Measurements from ENCODE around the gene ATP9B. TPM values are rescaled to one million over a fixed set of nuclear protein-coding genes. Genes with fewer than 3 reads are reported as not detected.
A peak's percentile ranks its signal among the peaks of the same experiment; 100 is the strongest.

The ATP9B gene
- total RNA-seq, result 10 to 100 TPM; 40.6 to 58.4 (median 50.5) TPM
- polyA plus RNA-seq, result 10 to 100 TPM in 1 of 3 donors, 1 to 10 TPM in 2; 7.5 to 11.0 (median 8.1) TPM
- long read RNA-seq, donor 1, result 0 reads
- long read RNA-seq, donor 2, result 0 reads

GRCh38 chr18:79068937-79069716, at the start of gene ATP9B:
Gene ATP9B (plus strand): TSS chr18:79069394. CDS start chr18:79069411, 17 bp downstream.
- peak; percentile 99 for DNase-seq
- WGBS, 5 donors, result 0 to 1% (median 1%) methylated on average over 66 to 112 of the region's 112 CpGs
- Histone ChIP-seq H3K27me3 (replicated peaks in 1 of 7) (no peaks in the 10 kb centered on the region), H3K27ac (peak within 1 kb of the TSS; percentile 93 to 98 (median 96)), H3K4me1 (peaks cover 11 to 43% (median 22%) of the 10 kb centered on the region in 6 donors), H3K4me3 (peak within 1 kb of the TSS; percentile 71 to 98 (median 88)), H3K9me3 (peaks cover 0 to 15% (median 0%) of the 10 kb centered on the region in 8 donors), H3K36me3 (peaks cover 0 to 11% (median 0%) of the 10 kb centered on the region in 6 donors)
- peak; percentile 91 to 95 (median 94) for TF ChIP-seq POLR2AphosphoS5 (IDR thresholded peaks at IDR 0.05)
- TF ChIP-seq POLR2A (IDR thresholded peaks at IDR 0.05), result peak in 2 of 3 donors; percentile 21 to 26
- TF ChIP-seq CTCF (IDR thresholded peaks at IDR 0.05 in 8 of 11, conservative IDR thresholded peaks at IDR 0.05 in 3 of 11), result peak in 8 of 11 experiments; percentile 20 to 68 (median 36)
- intact Hi-C loops (cut with DNase I; ENCODE audit: low total_unique reads), result no loop called here

- no peaks in the 10 kb centered on the region for H3K36me3 ChIP-seq
- intact Hi-C loops (cut with DNase I; ENCODE audit: low total_unique reads), result no loop called here
- no peak overlapping the region for H3K4me3 ChIP-seq
- WGBS, 5 donors, result 71 to 82% (median 79%) methylated on average over 7 of the region's 7 CpGs
- TF ChIP-seq CTCF (IDR thresholded peaks at IDR 0.05 in 8 of 11, conservative IDR thresholded peaks at IDR 0.05 in 3 of 11), result no peak
- DNase-seq, result no peak
- H3K9me3 ChIP-seq, result peaks cover 0 to 11% (median 0%) of the 10 kb centered on the region in 8 donors
- no peak overlapping the region for H3K27ac ChIP-seq
- no peaks in the 10 kb centered on the region for H3K4me1 ChIP-seq
- peaks cover 0 to 33% (median 0%) of the 10 kb centered on the region in 7 donors for H3K27me3 ChIP-seq (replicated peaks in 1 of 7)
Measured at GRCh38 chr18:79019881-79020280, 49.3 kb upstream of the ATP9B start.

- WGBS, 5 donors, result 92 to 97% (median 93%) methylated on average over 23 to 25 of the region's 25 CpGs
- no peaks in the 10 kb centered on the region for H3K36me3 ChIP-seq
- peaks cover 0 to 25% (median 13%) of the 10 kb centered on the region in 8 donors for H3K9me3 ChIP-seq
- peaks cover 0 to 26% (median 0%) of the 10 kb centered on the region in 7 donors for H3K27me3 ChIP-seq (replicated peaks in 1 of 7)
- DNase-seq, result no peak
- no peak overlapping the region for H3K27ac ChIP-seq
- no peak overlapping the region for H3K4me3 ChIP-seq
- no peaks in the 10 kb centered on the region for H3K4me1 ChIP-seq
- intact Hi-C loops (cut with DNase I; ENCODE audit: low total_unique reads), result no loop called here
- TF ChIP-seq POLR2AphosphoS5 (IDR thresholded peaks at IDR 0.05) (no peak), CTCF (IDR thresholded peaks at IDR 0.05 in 8 of 11, conservative IDR thresholded peaks at IDR 0.05 in 3 of 11) (no peak), POLR2A (IDR thresholded peaks at IDR 0.05) (no peak)
Measured at GRCh38 chr18:79022603-79023002, 46.6 kb upstream of the ATP9B start.

- Histone ChIP-seq H3K27me3 (replicated peaks in 1 of 7) (peaks cover 0 to 5% (median 0%) of the 10 kb centered on the region in 7 donors), H3K4me1 (no peaks in the 10 kb centered on the region), H3K4me3 (no peak overlapping the region), H3K9me3 (peaks cover 0 to 56% (median 34%) of the 10 kb centered on the region in 8 donors), H3K27ac (no peak overlapping the region), H3K36me3 (no peaks in the 10 kb centered on the region)
- 34 to 43% (median 36%) methylated on average over 5 of the region's 5 CpGs for WGBS, 5 donors
- TF ChIP-seq CTCF (IDR thresholded peaks at IDR 0.05 in 8 of 11, conservative IDR thresholded peaks at IDR 0.05 in 3 of 11) (no peak), POLR2A (IDR thresholded peaks at IDR 0.05) (no peak), POLR2AphosphoS5 (IDR thresholded peaks at IDR 0.05) (no peak)
- DNase-seq, result no peak
- intact Hi-C loops (cut with DNase I; ENCODE audit: low total_unique reads), result no loop called here
Measured at GRCh38 chr18:79026491-79026890, 42.7 kb upstream of the ATP9B start.

Data from spleen (tissue), 13 donors.